SK-N-SH (cell line): Measurements from ENCODE around the gene TFAP2A. TPM values are rescaled to one million over a fixed set of nuclear protein-coding genes. Genes with fewer than 3 reads are reported as not detected.
A peak's percentile ranks its signal among the peaks of the same experiment; 100 is the strongest.

Experiments
- CTCF ChIA-PET: fragments of 300-600, 350-600 bp; formaldehyde crosslinking; extraction: SDS; loops from one replicate; lab custom pipeline; 2021; lab: Yijun Ruan, JAX
- POLR2A ChIA-PET: fragments of 350-600 bp; sonication (Branson Sonifier 250); formaldehyde crosslinking; extraction: SDS; loops from one replicate; lab custom pipeline; 2020; ENCODE audit warnings: antibody characterized with exemption, inconsistent platforms; lab: Yijun Ruan, JAX
- DNase-seq: peaks from one replicate; pipeline ENCODE4 v3.0.0; 2012
- H2AFZ ChIP-seq: fragments of 200-600 bp; sonication (generic); 2 replicates; pipeline ENCODE4 v1.8.1; 2016; ENCODE audit warnings: antibody characterized with exemption, mild to moderate bottlenecking, low read depth
- H3F3A ChIP-seq: fragments of 200-600 bp; sonication (generic); replicated peaks from 2 replicates; pipeline ENCODE3; 2016; ENCODE audit warnings: antibody characterized with exemption, mild to moderate bottlenecking; ENCODE audit not compliant: insufficient read depth
- H3K27ac ChIP-seq, 2 experiments: fragments of 200-500 bp in 1 of 2; fragments of 200-600 bp in 1 of 2; sonication (Bioruptor generic) in 1 of 2; sonication (generic), shearing (Covaris generic) in 1 of 2; 2 replicates each; pipeline versions ENCODE4 v1.5.1 to v1.6.1; 2014 to 2016; ENCODE audit warnings: low read depth in 2 of 2, inconsistent platforms in 1 of 2, low read length in 1 of 2, mild to moderate bottlenecking in 1 of 2, mixed read lengths in 1 of 2
- H3K27me3 ChIP-seq: fragments of 200-600 bp; sonication (generic), shearing (Covaris generic); 2 replicates; pipeline ENCODE4 v1.6.1; 2016; ENCODE audit warnings: mixed run types; ENCODE audit not compliant: insufficient read depth
- H3K36me3 ChIP-seq, 2 experiments: fragments of 200-500 bp in 1 of 2; fragments of 200-600 bp in 1 of 2; sonication (Bioruptor generic) in 1 of 2; sonication (generic) in 1 of 2; replicated peaks in 1 of 2; 2 replicates each; pipeline versions ENCODE3 to v1.5.1; 2014 to 2016; ENCODE audit warnings: low read length in 1 of 2, mild to moderate bottlenecking in 1 of 2; ENCODE audit not compliant: insufficient read depth in 2 of 2, control insufficient read depth in 1 of 2
- H3K4me1 ChIP-seq, 2 experiments: fragments of 200-500 bp in 1 of 2; fragments of 200-600 bp in 1 of 2; sonication (Bioruptor generic) in 1 of 2; sonication (generic), shearing (Covaris generic) in 1 of 2; 2 replicates each; pipeline versions ENCODE4 v1.5.1 to v1.6.1; 2014 to 2016; ENCODE audit warnings: low read depth in 1 of 2, low read length in 1 of 2, mixed run types in 1 of 2; ENCODE audit not compliant: insufficient read depth in 2 of 2, control insufficient read depth in 1 of 2
- H3K4me2 ChIP-seq: fragments of 200-600 bp; sonication (generic), shearing (Covaris generic); 2 replicates; pipeline ENCODE4 v1.6.1; 2017; ENCODE audit warnings: mixed run types
- H3K4me3 ChIP-seq, 2 experiments: fragments of 200-500 bp in 1 of 2; fragments of 200-600 bp in 1 of 2; sonication (Bioruptor generic) in 1 of 2; sonication (generic), shearing (Covaris generic) in 1 of 2; 2 replicates each; pipeline versions ENCODE4 v1.5.1 to v1.8.1; 2014 to 2016; ENCODE audit warnings: low read depth in 2 of 2, inconsistent platforms in 1 of 2, low read length in 1 of 2, mild to moderate bottlenecking in 1 of 2, mixed read lengths in 1 of 2, moderate library complexity in 1 of 2
- H3K79me2 ChIP-seq: fragments of 200-600 bp; sonication (generic); 2 replicates; pipeline ENCODE4 v1.8.1; 2017; ENCODE audit warnings: mild to moderate bottlenecking; ENCODE audit not compliant: insufficient read depth
- H3K9ac ChIP-seq: fragments of 200-600 bp; sonication (generic); 2 replicates; pipeline ENCODE4 v1.6.1; 2017; ENCODE audit warnings: mixed run types
- H3K9me2 ChIP-seq: fragments of 200-600 bp; sonication (generic); 2 replicates; pipeline ENCODE4 v1.6.1; 2017; ENCODE audit warnings: mixed run types
- H3K9me3 ChIP-seq: fragments of 200-600 bp; sonication (generic); 2 replicates; pipeline ENCODE4 v1.6.1; 2017; ENCODE audit warnings: mixed run types, mild to moderate bottlenecking, moderate library complexity
- H4K20me1 ChIP-seq: fragments of 200-600 bp; sonication (generic); 2 replicates; pipeline ENCODE4 v1.6.1; 2017; ENCODE audit warnings: mild to moderate bottlenecking, mixed run types; ENCODE audit not compliant: insufficient read depth
- ELF1 ChIP-seq: IDR thresholded peaks from 2 replicates; pipeline ENCODE4 v1.4.0; 2012
- EZH2phosphoT487 ChIP-seq: fragments of 200-600 bp; sonication (generic); IDR thresholded peaks from 2 replicates; pipeline ENCODE4 v1.6.1; 2017; ENCODE audit warnings: low read depth, mixed run types, mild to moderate bottlenecking, antibody characterized with exemption, moderate library complexity, borderline replicate concordance
- FOSL2 ChIP-seq: IDR thresholded peaks from 2 replicates; pipeline ENCODE4 v1.4.0; 2012; ENCODE audit warnings: low read depth, mild to moderate bottlenecking, moderate library complexity, borderline replicate concordance
- JUND ChIP-seq: IDR thresholded peaks from 2 replicates; pipeline ENCODE4 v1.4.0; 2012
- MAX ChIP-seq: IDR thresholded peaks from 2 replicates; pipeline ENCODE4 v1.4.0; 2012; ENCODE audit warnings: low read depth
- MXI1 ChIP-seq: IDR thresholded peaks from 2 replicates; pipeline ENCODE4 v1.6.1; 2012; ENCODE audit warnings: mild to moderate bottlenecking, low read depth, low read length, improper control_type of control experiment
- NFIC ChIP-seq: IDR thresholded peaks from 2 replicates; pipeline ENCODE4 v1.4.0; 2012; ENCODE audit warnings: borderline replicate concordance
- RAD21 ChIP-seq: IDR thresholded peaks from 2 replicates; pipeline ENCODE4 v1.6.1; 2012; ENCODE audit warnings: mild to moderate bottlenecking, low read length
- SIN3A ChIP-seq: IDR thresholded peaks from 2 replicates; pipeline ENCODE4 v1.6.1; 2012; ENCODE audit warnings: low read depth, mild to moderate bottlenecking, low read length, moderate library complexity, borderline replicate concordance
- WGBS: methylation state at CpG from one replicate; pipeline ENCODE4 v1.1.6; 2017; ENCODE audit warnings: low lambda C conversion rate; 5-methylcytosine and 5-hydroxymethylcytosine counted together
- polyA plus RNA-seq, 3 experiments: library from polyadenylated mRNA; depleted of rRNA; stranded (reverse); fragments of >200 nt; gene quantifications; 2 replicates each; pipeline ENCODE4 v1.2.3, GENCODE V29; 2012
- TF ChIP-seq, protein P1 (sequence below): fragments of 200-600 bp; sonication (generic); IDR thresholded peaks from 2 replicates; pipeline ENCODE4 v1.6.1; 2017; ENCODE audit warnings: antibody characterized with exemption, mild to moderate bottlenecking, moderate library complexity

TFAP2A gene
- polyA plus RNA-seq, 1 of the 3 experiments (the other 2 are of a cell fraction), result 0.07 TPM

- Histone ChIP-seq H3K4me3 (no peak overlapping the region), H2AFZ (no peak overlapping the region)
- POLR2A ChIA-PET, result no interaction called here
These were observed 975 bp upstream of the TFAP2A start for GRCh38 chr6:10415617-10416480.

GRCh38 chr6:10413850-10414738 lies 780 bp downstream of the TFAP2A start:
- Histone ChIP-seq H3K27ac (no peak overlapping the region), H3K9me2 (no peaks in the 10 kb centered on the region), H3F3A (peaks cover 6% of the 10 kb centered on the region), H3K79me2 (no peaks in the 10 kb centered on the region), H3K9ac (no peak overlapping the region), H3K27me3 (peaks cover 94% of the 10 kb centered on the region)
- no peak for DNase-seq
- POLR2A ChIA-PET, result no interaction called here
- 10% methylated on average over 27 of the region's 37 CpGs for WGBS
- no peak for TF ChIP-seq MXI1
- TF ChIP-seq, protein P1, sequence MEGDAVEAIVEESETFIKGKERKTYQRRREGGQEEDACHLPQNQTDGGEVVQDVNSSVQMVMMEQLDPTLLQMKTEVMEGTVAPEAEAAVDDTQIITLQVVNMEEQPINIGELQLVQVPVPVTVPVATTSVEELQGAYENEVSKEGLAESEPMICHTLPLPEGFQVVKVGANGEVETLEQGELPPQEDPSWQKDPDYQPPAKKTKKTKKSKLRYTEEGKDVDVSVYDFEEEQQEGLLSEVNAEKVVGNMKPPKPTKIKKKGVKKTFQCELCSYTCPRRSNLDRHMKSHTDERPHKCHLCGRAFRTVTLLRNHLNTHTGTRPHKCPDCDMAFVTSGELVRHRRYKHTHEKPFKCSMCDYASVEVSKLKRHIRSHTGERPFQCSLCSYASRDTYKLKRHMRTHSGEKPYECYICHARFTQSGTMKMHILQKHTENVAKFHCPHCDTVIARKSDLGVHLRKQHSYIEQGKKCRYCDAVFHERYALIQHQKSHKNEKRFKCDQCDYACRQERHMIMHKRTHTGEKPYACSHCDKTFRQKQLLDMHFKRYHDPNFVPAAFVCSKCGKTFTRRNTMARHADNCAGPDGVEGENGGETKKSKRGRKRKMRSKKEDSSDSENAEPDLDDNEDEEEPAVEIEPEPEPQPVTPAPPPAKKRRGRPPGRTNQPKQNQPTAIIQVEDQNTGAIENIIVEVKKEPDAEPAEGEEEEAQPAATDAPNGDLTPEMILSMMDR, result 0 out of 2 replicates have a peak, but pooled peaks have one; percentile 15
- no peak for TF ChIP-seq ELF1
- TF ChIP-seq EZH2phosphoT487, result peak; percentile 80; the same call in 1 of the 2 replicates
- TF ChIP-seq, all 33 proteins: peak for 2
- Histone ChIP-seq H3K4me1 (peaks cover 0 to 2% of the 10 kb centered on the region in 2 experiments; a peak in 2 of 4 replicates), H4K20me1 (no peaks in the 10 kb centered on the region; the same call in 1 of the 2 replicates), H3K36me3 (no peaks in the 10 kb centered on the region), H2AFZ (no peak overlapping the region), H3K4me2 (peak overlapping the region; percentile 66), H3K9me3 (no peaks in the 10 kb centered on the region), H3K4me3 (peak overlapping the region in 1 of 2 experiments; percentile 32; a peak in 1 of 4 replicates)
- CTCF ChIA-PET, result interaction anchor here (0.6 to 2.5 kb wide), 3 partner anchors 17 to 44 kb away, joined by 3 to 11 read pairs (median 3); no protein-coding TSS in a partner anchor

More at GRCh38 chr6:10415617-10416480, 975 bp upstream of the TFAP2A start:
- H4K20me1 ChIP-seq, result no peaks in the 10 kb centered on the region; the same call in 1 of the 2 replicates
- TF ChIP-seq SIN3A, result no peak
- TF ChIP-seq JUND, result no peak
- no peak for TF ChIP-seq FOSL2
- no peak for TF ChIP-seq ELF1
- TF ChIP-seq MXI1, result no peak
- TF ChIP-seq NFIC, result no peak
- no peak for TF ChIP-seq RAD21
- TF ChIP-seq MAX, result no peak
- H3K4me2 ChIP-seq, result peak overlapping the region; percentile 66; the same call in 1 of the 2 replicates
- H3K9me2 ChIP-seq, result no peaks in the 10 kb centered on the region
- peaks cover 94% of the 10 kb centered on the region for H3K27me3 ChIP-seq
- no peaks in the 10 kb centered on the region for H3K36me3 ChIP-seq
- H3F3A ChIP-seq, result peaks cover 5% of the 10 kb centered on the region
- no peak overlapping the region for H3K27ac ChIP-seq
- CTCF ChIA-PET, result interaction anchor here (0.8 to 2.5 kb wide), 4 partner anchors 12 to 63 kb away, joined by 3 to 11 read pairs (median 4); no protein-coding TSS in a partner anchor
- no peak for DNase-seq
- H3K4me1 ChIP-seq, result peaks cover 0 to 2% of the 10 kb centered on the region in 2 experiments; a peak in 2 of 4 replicates
- no peaks in the 10 kb centered on the region for H3K79me2 ChIP-seq
- H3K9ac ChIP-seq, result no peak overlapping the region
- no peaks in the 10 kb centered on the region for H3K9me3 ChIP-seq
- 17% methylated on average over 36 of the region's 36 CpGs for WGBS
